RWPE1 (cell line): ENCODE measurements around the gene ETV2.

Experiments used
- CTCF ChIA-PET: fragments of 350-600 bp; sonication (Branson Sonifier 250); formaldehyde crosslinking; extraction: SDS; loops from one replicate; lab custom pipeline; 2021; lab: Yijun Ruan, JAX
- POLR2A ChIA-PET: fragments of 400-600 bp; formaldehyde crosslinking; extraction: SDS; loops from one replicate; lab custom pipeline; 2020; ENCODE audit warnings: antibody characterized with exemption; ENCODE audit not compliant: low non-redundant PET; lab: Yijun Ruan, JAX
- DNase-seq: peaks from one replicate; pipeline ENCODE4 v3.0.0; 2012; ENCODE audit warnings: low spot score
- H3K27ac ChIP-seq: fragments of 450-650 bp; 2 replicates; pipeline ENCODE4 v1.5.1; 2017
- TF ChIP-seq, protein P1 (sequence below): fragments of 450-650 bp; conservative IDR thresholded peaks from 2 replicates; pipeline ENCODE4 v1.5.1; 2017; ENCODE audit warnings: low read depth, mild to moderate bottlenecking

Gene ETV2

DNA sequence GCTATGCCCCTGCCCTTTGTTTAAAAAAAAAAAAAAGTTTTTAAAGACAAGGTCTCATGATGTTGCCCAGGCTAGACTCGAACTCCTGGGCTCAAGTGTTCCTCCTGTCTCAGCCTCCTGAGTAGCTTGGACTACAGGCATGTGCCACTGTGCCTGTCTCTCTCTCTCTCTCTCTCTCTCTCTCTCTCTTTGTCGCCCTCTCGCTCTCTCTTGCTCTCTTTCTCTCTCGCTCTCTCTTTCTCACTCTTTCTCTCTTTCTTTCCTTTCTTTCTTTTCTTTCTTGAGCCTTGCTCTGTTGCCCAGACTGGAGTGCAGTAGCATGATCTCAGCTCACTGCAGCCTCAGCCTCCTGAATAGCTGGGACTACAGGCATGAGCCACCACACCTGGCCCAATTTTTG lies 14.1 kb downstream of the ETV2 start:
- CTCF ChIA-PET, result interaction anchor here (0.6 kb wide), 1 partner anchor 57 kb away, joined by 3 read pairs; no protein-coding TSS in a partner anchor
- no peak for DNase-seq
- no peak overlapping the region for H3K27ac ChIP-seq
- TF ChIP-seq, protein P1, sequence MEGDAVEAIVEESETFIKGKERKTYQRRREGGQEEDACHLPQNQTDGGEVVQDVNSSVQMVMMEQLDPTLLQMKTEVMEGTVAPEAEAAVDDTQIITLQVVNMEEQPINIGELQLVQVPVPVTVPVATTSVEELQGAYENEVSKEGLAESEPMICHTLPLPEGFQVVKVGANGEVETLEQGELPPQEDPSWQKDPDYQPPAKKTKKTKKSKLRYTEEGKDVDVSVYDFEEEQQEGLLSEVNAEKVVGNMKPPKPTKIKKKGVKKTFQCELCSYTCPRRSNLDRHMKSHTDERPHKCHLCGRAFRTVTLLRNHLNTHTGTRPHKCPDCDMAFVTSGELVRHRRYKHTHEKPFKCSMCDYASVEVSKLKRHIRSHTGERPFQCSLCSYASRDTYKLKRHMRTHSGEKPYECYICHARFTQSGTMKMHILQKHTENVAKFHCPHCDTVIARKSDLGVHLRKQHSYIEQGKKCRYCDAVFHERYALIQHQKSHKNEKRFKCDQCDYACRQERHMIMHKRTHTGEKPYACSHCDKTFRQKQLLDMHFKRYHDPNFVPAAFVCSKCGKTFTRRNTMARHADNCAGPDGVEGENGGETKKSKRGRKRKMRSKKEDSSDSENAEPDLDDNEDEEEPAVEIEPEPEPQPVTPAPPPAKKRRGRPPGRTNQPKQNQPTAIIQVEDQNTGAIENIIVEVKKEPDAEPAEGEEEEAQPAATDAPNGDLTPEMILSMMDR, result no peak
- POLR2A ChIA-PET, result interaction anchor here (0.6 kb wide), 2 partner anchors 43 to 337 kb away, joined by 3 to 5 read pairs; no protein-coding TSS in a partner anchor

DNA sequence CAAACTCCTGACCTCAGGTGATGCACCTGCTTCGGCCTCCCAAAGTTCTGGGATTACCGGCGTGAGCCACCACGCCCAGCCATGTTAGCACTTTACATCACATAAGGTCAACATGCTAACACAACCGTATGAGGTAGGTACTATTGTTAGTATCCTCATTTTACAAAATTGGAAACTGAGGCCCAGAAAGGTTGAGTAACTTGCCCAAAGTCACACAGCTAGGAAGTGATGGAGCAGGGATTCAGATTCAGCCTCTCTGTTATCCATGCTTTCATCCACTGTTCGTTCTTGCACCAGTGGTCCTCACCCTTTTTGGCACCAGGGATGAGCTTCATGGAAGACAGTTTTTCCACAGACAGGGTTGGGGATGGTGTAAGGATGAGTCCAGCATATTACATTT lies 15.2 kb downstream of the ETV2 start:
- TF ChIP-seq, protein P1, result no peak
- no peak for DNase-seq
- ChIA-PET CTCF (interaction anchor here (0.6 kb wide), 1 partner anchor 66 kb away, joined by 3 read pairs; no protein-coding TSS in a partner anchor), POLR2A (no interaction called here)
- H3K27ac ChIP-seq, result no peak overlapping the region

DNA sequence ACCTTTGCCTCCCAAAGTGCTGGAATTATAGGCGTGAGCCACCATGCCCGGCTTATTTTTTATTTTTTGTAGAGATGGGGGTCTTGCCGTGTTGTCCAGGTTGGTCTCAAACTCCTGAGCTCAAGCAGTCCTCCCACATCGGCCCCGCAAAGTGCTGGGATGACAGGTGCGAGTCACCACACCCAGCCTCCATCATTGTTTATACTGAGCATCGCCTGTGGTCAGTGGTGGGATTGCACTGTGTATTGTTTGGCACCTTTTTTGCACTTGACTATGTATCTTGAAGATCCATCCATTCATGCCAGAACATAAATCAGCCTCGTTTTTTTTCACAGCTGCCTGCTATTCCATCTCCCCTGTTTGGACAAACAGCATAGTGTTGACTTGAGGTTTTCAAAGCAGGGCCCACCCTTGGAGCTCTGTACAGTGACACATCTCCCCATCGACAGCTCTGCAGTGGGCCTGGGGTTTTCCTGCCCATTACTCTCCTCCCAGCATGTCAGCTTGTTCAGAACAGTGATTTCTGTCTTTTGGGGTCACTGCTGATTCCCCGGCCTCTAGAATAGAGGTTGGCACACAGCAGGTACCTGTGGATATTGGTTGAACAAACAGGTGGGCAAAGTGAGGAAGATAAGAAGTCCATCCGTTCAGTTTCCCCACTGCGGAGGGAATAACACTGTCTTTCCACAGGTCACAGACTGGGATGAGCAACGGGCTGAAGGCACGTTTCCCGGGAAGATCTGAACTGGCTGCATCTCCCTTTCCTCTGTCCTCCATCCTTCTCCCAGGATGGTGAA lies 16.6 kb downstream of the ETV2 start:
- ChIA-PET POLR2A (no interaction called here), CTCF (interaction anchor here (0.5 to 0.9 kb wide), 3 partner anchors 9 to 109 kb away, joined by 3 to 5 read pairs (median 4); no protein-coding TSS in a partner anchor)
- no peak for DNase-seq
- H3K27ac ChIP-seq, result no peak overlapping the region
- TF ChIP-seq, protein P1, result no peak

DNA sequence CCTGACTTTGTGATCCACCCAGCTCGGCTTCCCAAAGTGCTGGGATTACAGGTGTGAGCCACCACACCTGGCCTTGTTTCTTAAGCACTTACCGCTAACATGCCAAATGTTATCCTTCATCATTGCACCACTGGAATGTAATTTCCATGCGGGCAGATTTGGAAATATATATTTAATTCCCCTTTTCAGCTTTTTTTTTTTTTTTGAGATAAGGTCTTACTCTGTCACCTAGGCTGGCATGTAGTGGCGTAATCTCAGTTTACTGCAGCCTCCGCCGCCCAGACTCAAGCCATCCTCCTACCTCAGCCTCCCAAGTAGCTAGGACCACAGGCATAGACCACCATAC lies 20.4 kb downstream of the ETV2 start:
- peak overlapping the region; percentile 29; the same call in 1 of the 2 replicates for H3K27ac ChIP-seq
- TF ChIP-seq, protein P1, result no peak
- DNase-seq, result no peak
- POLR2A ChIA-PET, result no interaction called here
- CTCF ChIA-PET, result interaction anchor here (0.5 kb wide), 1 partner anchor 32 kb away, joined by 3 read pairs; no protein-coding TSS in a partner anchor

DNA sequence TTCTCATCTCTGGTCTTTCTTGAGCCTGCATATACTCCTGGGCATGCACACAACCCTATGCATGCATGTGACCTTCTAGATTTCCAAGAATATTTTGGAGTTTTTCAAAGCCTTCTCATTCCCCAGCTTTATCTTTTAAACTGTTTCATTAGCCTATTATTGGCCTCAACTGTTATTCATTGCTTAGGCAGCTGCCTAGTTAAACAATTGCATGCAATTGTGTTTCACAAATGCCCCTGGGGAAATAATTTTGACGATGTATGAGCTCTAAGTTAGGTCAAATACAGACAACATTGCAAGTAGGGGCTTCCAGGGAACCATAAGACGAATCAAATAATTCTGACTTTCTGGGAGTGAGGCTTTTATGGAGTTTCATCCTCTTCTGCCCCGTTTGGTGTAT lies 22.4 kb downstream of the ETV2 start:
- TF ChIP-seq, protein P1, result no peak
- CTCF ChIA-PET, result no interaction called here
- no peak for DNase-seq
- POLR2A ChIA-PET, result no interaction called here
- no peak overlapping the region for H3K27ac ChIP-seq

DNA sequence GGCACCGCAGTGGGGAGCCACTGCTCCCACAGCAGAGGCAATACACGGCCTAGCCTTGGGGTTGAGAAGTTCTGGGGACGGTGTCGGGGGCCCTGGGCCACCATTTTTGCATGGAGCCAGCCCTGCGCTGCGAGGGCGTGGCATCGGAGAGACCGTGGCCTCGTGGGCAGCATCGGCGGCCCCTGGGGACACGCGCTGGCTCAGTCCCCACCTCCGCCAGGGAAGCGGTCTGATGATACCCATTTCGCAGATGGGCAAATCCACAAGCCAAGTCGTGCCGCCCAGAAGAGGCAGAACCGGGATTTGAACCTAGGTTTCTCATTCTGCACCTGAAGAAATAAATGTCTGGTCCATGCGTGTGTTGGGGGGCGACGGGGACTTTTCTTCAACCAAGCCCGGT lies 23.6 kb downstream of the ETV2 start:
- H3K27ac ChIP-seq, result no peak overlapping the region
- ChIA-PET CTCF (no interaction called here), POLR2A (no interaction called here)
- TF ChIP-seq, protein P1, result no peak
- DNase-seq, result no peak
